Measurements from ENCODE around the gene IL32. TPM values are rescaled to one million over a fixed set of nuclear protein-coding genes. Genes with fewer than 3 reads are reported as not detected.

Gene IL32
- total RNA-seq = 1,000 to 10,000 TPM; 2,042 to 3,291 TPM

- DNase-seq (ENCODE audit: low spot score in 2 of 2) (peak; percentile 73 to 82), ATAC-seq (peak; percentile 66)
- Mint-ChIP-seq H3K9me3 (peaks cover 0 to 4% of the 10 kb centered on the region in 2 donors), H3K36me3 (peaks cover 49 to 62% of the 10 kb centered on the region in 2 donors), H3K27ac (peak within 1 kb of the TSS; percentile 99 to 100)
Measured at GRCh38 chr16:3065069-3065741, at the start of gene IL32. TSS of gene IL32 (plus strand) at chr16:3065640. CDS start at chr16:3065812, 172 bp downstream.

GRCh38 chr16:3015865-3016521 lies 49.4 kb upstream of the IL32 start:
- DNase-seq (ENCODE audit: low spot score in 2 of 2) = no peak
- no peak for ATAC-seq
- Mint-ChIP-seq H3K36me3 (no peaks in the 10 kb centered on the region), H3K9me3 (no peaks in the 10 kb centered on the region), H3K27ac (no peak overlapping the region)

- ATAC-seq (no peak), DNase-seq (ENCODE audit: low spot score in 2 of 2) (no peak)
- Mint-ChIP-seq H3K27ac (no peak overlapping the region), H3K9me3 (no peaks in the 10 kb centered on the region), H3K36me3 (no peaks in the 10 kb centered on the region)
Measured at GRCh38 chr16:3017344-3017743, 48.1 kb upstream of the IL32 start.

- H3K27ac Mint-ChIP-seq = no peak within 1 kb of the TSS
- ATAC-seq (no peak), DNase-seq (ENCODE audit: low spot score in 2 of 2) (peak in 1 of 2 donors; percentile 71)
- peaks cover 0 to 4% of the 10 kb centered on the region in 2 donors for H3K36me3 Mint-ChIP-seq
- no peaks in the 10 kb centered on the region for H3K9me3 Mint-ChIP-seq
Measured at GRCh38 chr16:3017794-3018506, 47.5 kb upstream of the IL32 start, which contains the start of gene CLDN6. TSS of gene CLDN6 (minus strand) at chr16:3018183. CDS start at chr16:3016021, 2,162 bp downstream.

GRCh38 chr16:3019594-3020246 lies 45.7 kb upstream of the IL32 start:
- no peaks in the 10 kb centered on the region for H3K9me3 Mint-ChIP-seq
- H3K27ac Mint-ChIP-seq = peak overlapping the region in 1 of 2 donors; percentile 85
- ATAC-seq = no peak
- DNase-seq (ENCODE audit: low spot score in 2 of 2) = no peak
- peaks cover 5 to 11% of the 10 kb centered on the region in 2 donors for H3K36me3 Mint-ChIP-seq

DNA sequence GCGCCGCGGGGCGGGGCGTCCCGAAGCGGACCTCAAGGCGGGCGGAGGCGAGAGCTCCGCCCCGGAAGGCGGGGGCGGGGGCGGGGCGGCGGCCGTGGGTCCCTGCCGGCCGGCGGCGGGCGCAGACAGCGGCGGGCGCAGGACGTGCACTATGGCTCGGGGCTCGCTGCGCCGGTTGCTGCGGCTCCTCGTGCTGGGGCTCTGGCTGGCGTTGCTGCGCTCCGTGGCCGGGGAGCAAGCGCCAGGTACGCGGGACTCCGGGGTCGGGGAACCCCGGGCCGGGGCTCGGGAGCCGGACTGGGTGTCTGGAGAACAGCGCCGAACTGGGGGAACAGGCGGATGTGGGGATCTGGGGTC lies 45.2 kb upstream of the IL32 start, which contains the start of gene TNFRSF12A:
Gene TNFRSF12A (plus strand): TSS at position 122 of the 357 bp plus-strand sequence. CDS start 30 bp downstream, at position 152.
- Mint-ChIP-seq H3K36me3 (peaks cover 5 to 11% of the 10 kb centered on the region in 2 donors), H3K27ac (peak within 1 kb of the TSS; percentile 85 to 95), H3K9me3 (no peaks in the 10 kb centered on the region)
- peak; percentile 74 to 80 for DNase-seq (ENCODE audit: low spot score in 2 of 2)
- peak; percentile 23 to 36 for ATAC-seq

DNA sequence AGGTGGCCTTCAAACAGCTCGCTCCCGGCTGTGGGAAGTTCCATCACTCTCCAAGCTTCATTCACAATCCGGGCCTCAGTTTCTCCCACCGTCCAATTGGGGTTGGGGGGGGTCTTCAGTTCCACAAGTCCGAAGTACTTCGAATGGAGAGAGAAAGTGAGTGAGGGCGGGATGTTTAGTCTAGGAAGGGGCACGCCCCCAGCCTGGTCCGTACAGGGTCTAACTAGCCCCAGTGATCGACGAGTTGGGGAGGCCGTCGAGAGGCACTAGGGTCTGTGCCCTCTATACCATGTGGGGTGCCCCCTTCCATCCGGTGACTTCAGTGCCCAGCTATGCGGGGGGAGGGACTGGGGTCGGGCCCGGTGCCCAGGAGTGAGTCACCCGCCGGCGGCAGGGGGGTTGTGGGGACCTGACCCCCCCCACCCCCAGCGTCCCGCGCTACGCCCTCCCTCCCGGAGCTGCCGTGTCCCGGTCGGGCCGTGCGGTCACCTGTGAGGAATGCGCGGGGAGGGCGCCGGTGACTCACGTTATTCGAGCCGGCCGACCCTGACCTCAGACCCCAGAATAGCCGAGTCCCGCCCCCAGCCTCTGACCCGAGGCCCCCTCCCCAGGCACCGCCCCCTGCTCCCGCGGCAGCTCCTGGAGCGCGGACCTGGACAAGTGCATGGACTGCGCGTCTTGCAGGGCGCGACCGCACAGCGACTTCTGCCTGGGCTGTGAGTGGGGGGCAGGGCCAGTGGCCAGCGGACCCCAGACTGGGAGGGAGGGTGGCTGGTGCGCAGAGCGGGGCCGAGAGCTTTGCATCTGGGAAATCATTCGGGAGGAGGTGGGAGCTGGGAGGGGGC lies 44.6 kb upstream of the IL32 start:
- ATAC-seq (peak; percentile 17 to 39), DNase-seq (ENCODE audit: low spot score in 2 of 2) (peak; percentile 51 to 83)
- Mint-ChIP-seq H3K9me3 (no peaks in the 10 kb centered on the region), H3K36me3 (peaks cover 5 to 11% of the 10 kb centered on the region in 2 donors), H3K27ac (peak overlapping the region; percentile 85 to 95)

DNA sequence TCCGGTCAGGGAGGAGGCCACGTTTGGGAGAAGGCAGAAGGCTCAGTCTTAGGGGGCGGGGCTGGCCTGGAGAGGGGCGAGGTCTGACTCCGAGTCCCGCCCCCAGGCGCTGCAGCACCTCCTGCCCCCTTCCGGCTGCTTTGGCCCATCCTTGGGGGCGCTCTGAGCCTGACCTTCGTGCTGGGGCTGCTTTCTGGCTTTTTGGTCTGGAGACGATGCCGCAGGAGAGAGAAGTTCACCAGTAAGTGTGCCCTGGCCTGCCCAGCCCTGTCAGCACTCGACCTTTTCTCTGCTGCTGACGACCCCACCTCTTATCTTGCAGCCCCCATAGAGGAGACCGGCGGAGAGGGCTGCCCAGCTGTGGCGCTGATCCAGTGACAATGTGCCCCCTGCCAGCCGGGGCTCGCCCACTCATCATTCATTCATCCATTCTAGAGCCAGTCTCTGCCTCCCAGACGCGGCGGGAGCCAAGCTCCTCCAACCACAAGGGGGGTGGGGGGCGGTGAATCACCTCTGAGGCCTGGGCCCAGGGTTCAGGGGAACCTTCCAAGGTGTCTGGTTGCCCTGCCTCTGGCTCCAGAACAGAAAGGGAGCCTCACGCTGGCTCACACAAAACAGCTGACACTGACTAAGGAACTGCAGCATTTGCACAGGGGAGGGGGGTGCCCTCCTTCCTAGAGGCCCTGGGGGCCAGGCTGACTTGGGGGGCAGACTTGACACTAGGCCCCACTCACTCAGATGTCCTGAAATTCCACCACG lies 43.8 kb upstream of the IL32 start:
- DNase-seq (ENCODE audit: low spot score in 2 of 2) = peak; percentile 83 to 87

GRCh38 chr16:3022208-3022683 lies 43.2 kb upstream of the IL32 start:
- ATAC-seq (peak; percentile 50), DNase-seq (ENCODE audit: low spot score in 2 of 2) (peak; percentile 85 to 87)
- Mint-ChIP-seq H3K27ac (peak overlapping the region; percentile 85 to 95), H3K9me3 (no peaks in the 10 kb centered on the region), H3K36me3 (peaks cover 10 to 11% of the 10 kb centered on the region in 2 donors)

More for the DNA sequence above, 43.8 kb upstream of the IL32 start:
- peak overlapping the region; percentile 85 to 95 for H3K27ac Mint-ChIP-seq
- peaks cover 5 to 11% of the 10 kb centered on the region in 2 donors for H3K36me3 Mint-ChIP-seq
- peak; percentile 50 to 55 for ATAC-seq
- no peaks in the 10 kb centered on the region for H3K9me3 Mint-ChIP-seq

GRCh38 chr16:3022684-3023414 lies 42.6 kb upstream of the IL32 start:
- Mint-ChIP-seq H3K27ac (peak overlapping the region; percentile 85 to 95), H3K9me3 (no peaks in the 10 kb centered on the region), H3K36me3 (peaks cover 11 to 16% of the 10 kb centered on the region in 2 donors)
- DNase-seq (ENCODE audit: low spot score in 2 of 2) (no peak), ATAC-seq (no peak)

DNA sequence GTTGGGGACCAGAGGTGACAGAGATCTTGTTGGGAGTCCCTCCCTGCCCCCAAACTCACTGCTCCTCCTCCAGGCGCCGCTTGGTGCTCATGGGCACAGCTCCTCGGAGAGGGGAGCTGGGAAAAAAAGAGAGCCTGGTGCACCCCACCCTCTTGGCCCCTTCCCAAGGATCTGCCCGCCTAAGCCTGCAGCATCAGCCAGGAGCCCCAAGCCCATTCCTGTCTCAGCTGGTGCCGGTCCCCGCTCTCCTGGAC lies 42.1 kb upstream of the IL32 start:
- H3K9me3 Mint-ChIP-seq = no peaks in the 10 kb centered on the region
- H3K27ac Mint-ChIP-seq = peak overlapping the region; percentile 65 to 85
- ATAC-seq (no peak), DNase-seq (ENCODE audit: low spot score in 2 of 2) (no peak)
- peaks cover 11 to 16% of the 10 kb centered on the region in 2 donors for H3K36me3 Mint-ChIP-seq

- no peaks in the 10 kb centered on the region for H3K9me3 Mint-ChIP-seq
- ATAC-seq (peak; percentile 74 to 75), DNase-seq (ENCODE audit: low spot score in 2 of 2) (peak; percentile 94 to 97)
- peak within 1 kb of the TSS; percentile 85 to 96 for H3K27ac Mint-ChIP-seq
- peaks cover 11 to 17% of the 10 kb centered on the region in 2 donors for H3K36me3 Mint-ChIP-seq
Measured at GRCh38 chr16:3023669-3024478, 41.6 kb upstream of the IL32 start, which contains the start of the genes HCFC1R1 and THOC6. TSS of gene HCFC1R1 (minus strand) at chr16:3023942. CDS start at chr16:3023941, 1 bp downstream. TSS of gene THOC6 (plus strand) at chr16:3024035. CDS start at chr16:3024327, 292 bp downstream.

DNA sequence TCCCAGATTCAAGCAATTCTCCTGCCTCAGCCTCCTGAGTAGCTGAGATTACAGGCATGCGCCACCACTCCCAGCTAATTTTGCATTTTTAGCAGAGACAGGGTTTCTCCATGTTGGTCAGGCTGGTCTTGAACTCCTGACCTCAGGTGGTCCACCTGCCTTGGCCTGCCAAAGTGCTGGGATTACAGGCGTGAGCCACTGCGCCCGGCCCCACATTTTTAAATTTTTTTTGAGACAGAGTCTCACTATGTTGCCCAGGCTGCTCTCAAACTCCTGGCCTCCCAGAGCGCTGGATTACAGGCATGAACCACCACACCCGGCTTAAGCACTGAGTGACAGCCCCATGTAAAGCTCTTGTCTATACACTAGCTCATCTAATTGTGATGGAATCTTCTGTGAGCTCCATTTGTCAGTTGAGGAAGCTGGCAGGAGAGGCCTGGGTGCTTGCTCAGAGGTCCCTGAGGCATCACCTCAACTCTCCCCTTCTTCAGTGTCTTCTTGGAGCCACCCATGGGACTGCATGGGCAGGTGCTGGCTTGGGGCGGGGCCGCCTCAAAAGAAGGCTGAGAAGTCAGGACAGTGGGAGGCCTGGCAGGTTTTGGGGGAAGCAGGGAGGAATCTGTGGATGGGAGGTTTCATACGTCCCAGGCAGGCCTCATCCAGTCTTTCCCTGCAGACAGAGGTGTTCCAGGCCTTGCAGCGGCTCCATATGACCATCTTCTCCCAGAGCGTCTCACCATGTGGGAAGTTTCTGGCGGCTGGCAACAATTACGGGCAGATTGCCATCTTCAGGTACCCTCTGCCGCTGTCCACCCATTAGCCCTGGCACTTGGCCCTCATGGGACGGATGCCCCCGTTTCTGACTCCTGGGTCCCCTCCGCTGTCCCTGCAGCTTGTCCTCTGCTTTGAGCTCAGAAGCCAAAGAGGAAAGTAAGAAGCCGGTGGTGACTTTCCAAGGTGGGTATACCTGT lies 40.1 kb upstream of the IL32 start:
- no peak for DNase-seq (ENCODE audit: low spot score in 2 of 2)
- ATAC-seq = no peak
- Mint-ChIP-seq H3K27ac (peak overlapping the region in 1 of 2 donors; percentile 72), H3K36me3 (peaks cover 11 to 29% of the 10 kb centered on the region in 2 donors), H3K9me3 (no peaks in the 10 kb centered on the region)
